Caco-2 (cell line): Measurements from ENCODE around the gene CDC123. TPM values are rescaled to one million over a fixed set of nuclear protein-coding genes. Genes with fewer than 3 reads are reported as not detected.
"Not testable (repeated sequence)": the region's sequence is repeated elsewhere in the genome, so short reads cannot be mapped to it uniquely, and the experiment has no call there.

ENCODE experiments used
- BruUV-seq: library from RNA; stranded (reverse); fragments of 400-500 nt; replicated peaks from 2 replicates; lab custom pipeline; 2021; lab: Mats Ljungman, UMichigan
- CTCF ChIA-PET: fragments of 300-600 bp; sonication (Branson Sonifier 250); formaldehyde crosslinking; loops from one replicate; lab custom pipeline; 2022; ENCODE audit warnings: antibody characterized with exemption; lab: Charles Lee
- POLR2A ChIA-PET: fragments of 300-600 bp; sonication (Branson Sonifier 250); formaldehyde crosslinking; loops from one replicate; lab custom pipeline; 2022; ENCODE audit warnings: antibody characterized with exemption; lab: Charles Lee
- DNase-seq, 2 experiments: peaks; one replicate each; pipeline versions ENCODE4 v3.0.0 to v3.0.0-alpha.2; 2020 to 2022
- H3K27me3 ChIP-seq: replicated peaks from 2 replicates; pipeline ENCODE4 v1.6.0; 2011; ENCODE audit warnings: low read length; ENCODE audit not compliant: control insufficient read depth, insufficient read depth
- H3K36me3 ChIP-seq: 2 replicates; pipeline ENCODE4 v1.5.1; 2011; ENCODE audit warnings: low read length; ENCODE audit not compliant: control insufficient read depth, insufficient read depth
- H3K4me1 ChIP-seq: fragments of 250-450 bp; sonication (Bioruptor Pico); 2 replicates; pipeline ENCODE4 v1.5.1; 2020; ENCODE audit warnings: mild to moderate bottlenecking
- H3K4me3 ChIP-seq: 2 replicates; pipeline ENCODE4 v1.5.1; 2011; ENCODE audit warnings: low read depth, mild to moderate bottlenecking, control low read depth, low read length
- H3K9me3 ChIP-seq: fragments of 250-450 bp; sonication (Bioruptor Pico); 2 replicates; pipeline ENCODE4 v1.5.1; 2020; ENCODE audit warnings: mild to moderate bottlenecking, moderate library complexity
- H3K27ac Mint-ChIP-seq: one replicate; pipeline ENCODE4 v1.8.0; 2022; ENCODE audit warnings: mixed read lengths; ENCODE audit not compliant: unreplicated experiment
- H3K27me3 Mint-ChIP-seq: one replicate; pipeline ENCODE4 v1.8.0; 2022; ENCODE audit warnings: mixed read lengths; ENCODE audit not compliant: insufficient read depth, unreplicated experiment
- H3K36me3 Mint-ChIP-seq: one replicate; pipeline ENCODE4 v1.8.0; 2022; ENCODE audit warnings: mild to moderate bottlenecking, mixed read lengths; ENCODE audit not compliant: insufficient read depth, unreplicated experiment
- H3K4me1 Mint-ChIP-seq: one replicate; pipeline ENCODE4 v1.8.0; 2022; ENCODE audit warnings: low read depth, mixed read lengths; ENCODE audit not compliant: unreplicated experiment
- H3K4me3 Mint-ChIP-seq: one replicate; pipeline ENCODE4 v1.8.0; 2022; ENCODE audit warnings: mild to moderate bottlenecking, moderate library complexity, mixed read lengths; ENCODE audit not compliant: unreplicated experiment
- H3K9me3 Mint-ChIP-seq: one replicate; pipeline ENCODE4 v1.8.0; 2022; ENCODE audit warnings: mixed read lengths; ENCODE audit not compliant: unreplicated experiment
- CTCF ChIP-seq, 2 experiments: fragments of 200-600 bp in 1 of 2; IDR thresholded peaks; 1 replicate in 1 of 2; 2 replicates in 1 of 2; pipeline versions ENCODE4 v1.5.1 to v1.8.0; 2011 to 2022; ENCODE audit warnings: antibody characterized with exemption in 1 of 2, control low read depth in 1 of 2, inconsistent platforms in 1 of 2, low read depth in 1 of 2, low read length in 1 of 2, mild to moderate bottlenecking in 1 of 2, moderate library complexity in 1 of 2; ENCODE audit not compliant: insufficient read depth in 1 of 2, severe bottlenecking in 1 of 2, unreplicated experiment in 1 of 2
- intact Hi-C: fragments of 100-400 bp; cut with micrococcal nuclease; formaldehyde crosslinking; loops from one replicate; pipeline ENCODE4 v1.10.0; 2022; ENCODE audit not compliant: unreplicated experiment
- total RNA-seq: library from RNA; stranded (reverse); gene quantifications from 2 replicates; pipeline ENCODE4 v1.2.3, GENCODE V29; 2022

The CDC123 gene
- total RNA-seq, 1 experiment from 2014 or later, result 190 TPM

GRCh38 chr10:12271210-12271540 is 75.2 kb downstream of the CDC123 start:
- Mint-ChIP-seq H3K27me3 (no peaks in the 10 kb centered on the region), H3K4me3 (no peak overlapping the region), H3K4me1 (peaks cover 13% of the 10 kb centered on the region), H3K27ac (peak overlapping the region; percentile 35), H3K9me3 (no peaks in the 10 kb centered on the region), H3K36me3 (no peaks in the 10 kb centered on the region)
- no peak overlapping the region for H3K4me3 ChIP-seq
- peaks cover 15% of the 10 kb centered on the region for H3K4me1 ChIP-seq
- no peak for DNase-seq
- TF ChIP-seq CTCF (IDR thresholded peaks at IDR 0.05; ENCODE audit: insufficient read depth in 1 of 2, low read depth in 1 of 2, low read length in 1 of 2, severe bottlenecking in 1 of 2, unreplicated experiment in 1 of 2), result no peak
- intact Hi-C loops, result no loop called here
- no peaks in the 10 kb centered on the region for H3K36me3 ChIP-seq
- no TSS peak for BruUV-seq
- CTCF ChIA-PET, result no interaction called here
- H3K27me3 ChIP-seq, result no peaks in the 10 kb centered on the region
- POLR2A ChIA-PET, result no interaction called here
- H3K9me3 ChIP-seq, result no peaks in the 10 kb centered on the region

- H3K9me3 ChIP-seq, BruUV-seq, H3K4me1 Mint-ChIP-seq, DNase-seq, H3K27ac Mint-ChIP-seq, H3K36me3 Mint-ChIP-seq, H3K4me1 ChIP-seq, POLR2A ChIA-PET, H3K4me3 Mint-ChIP-seq, H3K9me3 Mint-ChIP-seq, H3K27me3 ChIP-seq, H3K27me3 Mint-ChIP-seq, intact Hi-C loops, H3K36me3 ChIP-seq, H3K4me3 ChIP-seq: not testable (repeated sequence)
- CTCF ChIA-PET, result interaction anchor here (0.6 kb wide), 1 partner anchor 50 kb away, joined by 10 read pairs; no protein-coding TSS in a partner anchor
These were observed 81.9 kb downstream of the CDC123 start for GRCh38 chr10:12277862-12278261.

GRCh38 chr10:12279281-12279680 is 83.3 kb downstream of the CDC123 start:
- intact Hi-C loops, result no loop called here
- no peak for DNase-seq
- BruUV-seq, result no TSS peak
- H3K36me3 Mint-ChIP-seq, result no peaks in the 10 kb centered on the region
- Histone ChIP-seq H3K36me3 (no peaks in the 10 kb centered on the region), H3K9me3 (no peaks in the 10 kb centered on the region), H3K4me3 (no peak overlapping the region), H3K4me1 (no peaks in the 10 kb centered on the region), H3K27me3 (no peaks in the 10 kb centered on the region)
- no peak for TF ChIP-seq CTCF (IDR thresholded peaks at IDR 0.05; ENCODE audit: insufficient read depth in 1 of 2, low read depth in 1 of 2, low read length in 1 of 2, severe bottlenecking in 1 of 2, unreplicated experiment in 1 of 2)
- POLR2A ChIA-PET, result no interaction called here
- H3K27ac Mint-ChIP-seq, result no peak overlapping the region
- H3K9me3 Mint-ChIP-seq, result no peaks in the 10 kb centered on the region
- no peak overlapping the region for H3K4me3 Mint-ChIP-seq
- no peaks in the 10 kb centered on the region for H3K4me1 Mint-ChIP-seq
- CTCF ChIA-PET, result no interaction called here
- H3K27me3 Mint-ChIP-seq, result no peaks in the 10 kb centered on the region

- H3K27me3 Mint-ChIP-seq, result no peaks in the 10 kb centered on the region
- no peak for TF ChIP-seq CTCF (IDR thresholded peaks at IDR 0.05; ENCODE audit: insufficient read depth in 1 of 2, low read depth in 1 of 2, low read length in 1 of 2, severe bottlenecking in 1 of 2, unreplicated experiment in 1 of 2)
- Histone ChIP-seq H3K4me1 (peaks cover 5% of the 10 kb centered on the region), H3K27me3 (no peaks in the 10 kb centered on the region), H3K9me3 (no peaks in the 10 kb centered on the region), H3K4me3 (no peak overlapping the region), H3K36me3 (no peaks in the 10 kb centered on the region)
- CTCF ChIA-PET, result no interaction called here
- H3K4me1 Mint-ChIP-seq, result no peaks in the 10 kb centered on the region
- H3K36me3 Mint-ChIP-seq, result no peaks in the 10 kb centered on the region
- H3K4me3 Mint-ChIP-seq, result no peak overlapping the region
- DNase-seq, result no peak
- BruUV-seq, result no TSS peak
- intact Hi-C loops, result no loop called here
- H3K9me3 Mint-ChIP-seq, result no peaks in the 10 kb centered on the region
- H3K27ac Mint-ChIP-seq, result no peak overlapping the region
- POLR2A ChIA-PET, result no interaction called here
These were observed 91.8 kb downstream of the CDC123 start for GRCh38 chr10:12287772-12288171.

- H3K36me3 ChIP-seq, H3K27me3 ChIP-seq, DNase-seq, H3K4me1 ChIP-seq, H3K4me3 ChIP-seq, H3K27ac Mint-ChIP-seq, BruUV-seq, POLR2A ChIA-PET, CTCF ChIA-PET, intact Hi-C loops, H3K36me3 Mint-ChIP-seq, H3K4me1 Mint-ChIP-seq, H3K4me3 Mint-ChIP-seq, H3K9me3 Mint-ChIP-seq, H3K9me3 ChIP-seq, H3K27me3 Mint-ChIP-seq: not testable (repeated sequence)
These were observed 101.8 kb downstream of the CDC123 start for GRCh38 chr10:12297784-12298183.
